ENCODE results near the gene RAB1B.

GRCh38 chr11:66262191-66262590 is 6.2 kb upstream of the RAB1B start:
- TF ChIP-seq CTCF (IDR thresholded peaks at IDR 0.05 in 2 of 3, conservative IDR thresholded peaks at IDR 0.05 in 1 of 3; ENCODE audit: borderline replicate concordance in 1 of 3, insufficient read depth in 1 of 3, low read depth in 2 of 3, low read length in 2 of 3) (no peak), ZBTB33 (IDR thresholded peaks at IDR 0.05; ENCODE audit: extremely low read depth, insufficient replicate concordance, low read length) (no peak), POLR2AphosphoS5 (IDR thresholded peaks at IDR 0.05; ENCODE audit: low read depth, low read length) (no peak), ATF3 (IDR thresholded peaks at IDR 0.05) (no peak), POLR2A (IDR thresholded peaks at IDR 0.05; ENCODE audit: borderline replicate concordance, extremely low read depth, insufficient read depth, insufficient read length) (no peak), EZH2 (IDR thresholded peaks at IDR 0.05) (no peak), CBX3 (IDR thresholded peaks at IDR 0.05; ENCODE audit: low read depth) (no peak)
